GM08714 (cell line): ENCODE results near the gene PALM.

Experiments used
- H3K4me3 ChIP-seq: fragments of 200-500 bp; sonication (Bioruptor generic); 2 replicates; pipeline ENCODE4 v1.5.1; 2014; ENCODE audit warnings: mild to moderate bottlenecking, low read length, inconsistent platforms
- ZNF274 ChIP-seq: IDR thresholded peaks from 2 replicates; pipeline ENCODE4 v1.6.1; 2012; ENCODE audit warnings: mild to moderate bottlenecking, low read depth, low read length

The PALM gene

GRCh38 chr19:778910-779653 lies 70.3 kb downstream of the PALM start:
- no peak for TF ChIP-seq ZNF274
- no peak overlapping the region for H3K4me3 ChIP-seq

- TF ChIP-seq ZNF274, result no peak
- H3K4me3 ChIP-seq, result no peak overlapping the region
These were observed 72.2 kb downstream of the PALM start for GRCh38 chr19:780935-781334.

- TF ChIP-seq ZNF274, result no peak
- H3K4me3 ChIP-seq, result no peak overlapping the region
These were observed 73.1 kb downstream of the PALM start for GRCh38 chr19:781800-782184.

- no peak overlapping the region for H3K4me3 ChIP-seq
- no peak for TF ChIP-seq ZNF274
These were observed 73.6 kb downstream of the PALM start for GRCh38 chr19:782185-782877.

- no peak overlapping the region for H3K4me3 ChIP-seq
- TF ChIP-seq ZNF274, result no peak
These were observed 74.3 kb downstream of the PALM start for GRCh38 chr19:782878-783668.

- H3K4me3 ChIP-seq, result no peak overlapping the region
- TF ChIP-seq ZNF274, result no peak
These were observed 75.8 kb downstream of the PALM start for GRCh38 chr19:784541-784940.

- no peak for TF ChIP-seq ZNF274
These were observed 78.8 kb downstream of the PALM start for GRCh38 chr19:787536-787935.

GRCh38 chr19:788686-788982 lies 79.9 kb downstream of the PALM start:
- no peak overlapping the region for H3K4me3 ChIP-seq

More at GRCh38 chr19:787536-787935, 78.8 kb downstream of the PALM start:
- H3K4me3 ChIP-seq, result no peak overlapping the region

GRCh38 chr19:788983-789700 lies 80.4 kb downstream of the PALM start:
- TF ChIP-seq ZNF274, result no peak
- H3K4me3 ChIP-seq, result no peak overlapping the region

More at GRCh38 chr19:788686-788982, 79.9 kb downstream of the PALM start:
- no peak for TF ChIP-seq ZNF274

- H3K4me3 ChIP-seq, result no peak overlapping the region
- no peak for TF ChIP-seq ZNF274
These were observed 80.9 kb downstream of the PALM start for GRCh38 chr19:789701-790060.

- no peak for TF ChIP-seq ZNF274
- no peak overlapping the region for H3K4me3 ChIP-seq
These were observed 82.4 kb downstream of the PALM start for GRCh38 chr19:791007-791566.

GRCh38 chr19:791567-792305 lies 83.0 kb downstream of the PALM start:
- no peak overlapping the region for H3K4me3 ChIP-seq
- TF ChIP-seq ZNF274, result no peak

GRCh38 chr19:792306-792885 lies 83.7 kb downstream of the PALM start:
- TF ChIP-seq ZNF274, result no peak
- H3K4me3 ChIP-seq, result no peak overlapping the region
